ENCODE measurements around the gene MAGEA9. TPM values are rescaled to one million over a fixed set of nuclear protein-coding genes. Genes with fewer than 3 reads are reported as not detected.
"Not testable (repeated sequence)": the region's sequence is repeated elsewhere in the genome, so short reads cannot be mapped to it uniquely, and the experiment has no call there.

MAGEA9 gene
- not detected for total RNA-seq
- polyA plus RNA-seq = 0.02 TPM
- long read RNA-seq, donor 1 = 0 reads
- long read RNA-seq, donor 2 = 0 reads
- long read RNA-seq, donor 3 = 0 reads
- long read RNA-seq, donor 4 = 0 reads
- long read RNA-seq, donor 5 = 0 reads
- long read RNA-seq, donor 6 = 0 reads
- long read RNA-seq, donor 7 = 0 reads
- long read RNA-seq, donor 8 = 0 reads
- long read RNA-seq, donor 9 = 0 reads
- long read RNA-seq, donor 10 = 0 reads

GRCh38 chrX:149781727-149782126 lies at the start of gene MAGEA9:
MAGEA9 (plus strand) TSS chrX:149781930; CDS start chrX:149786211, 4,281 bp downstream.
- not testable (repeated sequence) for H3K4me3 ChIP-seq (ENCODE audit: low read length in 2 of 2); H3K4me1 ChIP-seq (ENCODE audit: control insufficient read depth in 2 of 2, insufficient read depth in 2 of 2, low read length in 2 of 2); H3K9me3 ChIP-seq (ENCODE audit: control insufficient read depth in 2 of 2, insufficient read depth in 1 of 2, low read length in 1 of 2); H3K36me3 ChIP-seq (ENCODE audit: control insufficient read depth in 2 of 2, insufficient read depth in 2 of 2, low read length in 1 of 2); DNase-seq (ENCODE audit: low read depth in 6 of 9, low spot score in 9 of 9); H3K27me3 ChIP-seq (ENCODE audit: control insufficient read depth in 2 of 2, insufficient read depth in 1 of 2, low read length in 1 of 2); H3K27ac ChIP-seq (ENCODE audit: low read depth in 1 of 2, low read length in 1 of 2)
- no CpG with 5 or more reads among the region's 14 CpGs for WGBS

GRCh38 chrX:149742269-149742668 lies 39.5 kb upstream of the MAGEA9 start:
- not testable (repeated sequence) for H3K4me1 ChIP-seq (ENCODE audit: control insufficient read depth in 2 of 2, insufficient read depth in 2 of 2, low read length in 2 of 2); DNase-seq (ENCODE audit: low read depth in 6 of 9, low spot score in 9 of 9); H3K9me3 ChIP-seq (ENCODE audit: control insufficient read depth in 2 of 2, insufficient read depth in 1 of 2, low read length in 1 of 2); H3K36me3 ChIP-seq (ENCODE audit: control insufficient read depth in 2 of 2, insufficient read depth in 2 of 2, low read length in 1 of 2); H3K4me3 ChIP-seq (ENCODE audit: low read length in 2 of 2); H3K27me3 ChIP-seq (ENCODE audit: control insufficient read depth in 2 of 2, insufficient read depth in 1 of 2, low read length in 1 of 2); H3K27ac ChIP-seq (ENCODE audit: low read depth in 1 of 2, low read length in 1 of 2)
- 75% methylated on average over 1 of the region's 6 CpGs for WGBS

- not testable (repeated sequence) for DNase-seq (ENCODE audit: low read depth in 6 of 9, low spot score in 9 of 9); H3K27me3 ChIP-seq (ENCODE audit: control insufficient read depth in 2 of 2, insufficient read depth in 1 of 2, low read length in 1 of 2); H3K36me3 ChIP-seq (ENCODE audit: control insufficient read depth in 2 of 2, insufficient read depth in 2 of 2, low read length in 1 of 2); H3K4me3 ChIP-seq (ENCODE audit: low read length in 2 of 2); H3K9me3 ChIP-seq (ENCODE audit: control insufficient read depth in 2 of 2, insufficient read depth in 1 of 2, low read length in 1 of 2); H3K27ac ChIP-seq (ENCODE audit: low read depth in 1 of 2, low read length in 1 of 2); H3K4me1 ChIP-seq (ENCODE audit: control insufficient read depth in 2 of 2, insufficient read depth in 2 of 2, low read length in 2 of 2)
- WGBS = 96% methylated on average over 2 of the region's 6 CpGs
These were observed 35.2 kb upstream of the MAGEA9 start for GRCh38 chrX:149746390-149747007.

- no peak for DNase-seq (ENCODE audit: low read depth in 6 of 9, low spot score in 9 of 9)
- 94% methylated on average over 8 of the region's 8 CpGs for WGBS
- no peaks in the 10 kb centered on the region for H3K36me3 ChIP-seq (ENCODE audit: control insufficient read depth in 2 of 2, insufficient read depth in 2 of 2, low read length in 1 of 2)
- no peak overlapping the region for H3K4me3 ChIP-seq (ENCODE audit: low read length in 2 of 2)
- no peaks in the 10 kb centered on the region for H3K27me3 ChIP-seq (ENCODE audit: control insufficient read depth in 2 of 2, insufficient read depth in 1 of 2, low read length in 1 of 2)
- no peak overlapping the region for H3K27ac ChIP-seq (ENCODE audit: low read depth in 1 of 2, low read length in 1 of 2)
- no peaks in the 10 kb centered on the region for H3K4me1 ChIP-seq (ENCODE audit: control insufficient read depth in 2 of 2, insufficient read depth in 2 of 2, low read length in 2 of 2)
- H3K9me3 ChIP-seq (ENCODE audit: control insufficient read depth in 2 of 2, insufficient read depth in 1 of 2, low read length in 1 of 2) = no peaks in the 10 kb centered on the region
These were observed 24.3 kb upstream of the MAGEA9 start for GRCh38 chrX:149757206-149758067.

GRCh38 chrX:149758068-149758714 lies 23.5 kb upstream of the MAGEA9 start:
- Histone ChIP-seq H3K4me3 (ENCODE audit: low read length in 2 of 2) (no peak overlapping the region), H3K9me3 (ENCODE audit: control insufficient read depth in 2 of 2, insufficient read depth in 1 of 2, low read length in 1 of 2) (no peaks in the 10 kb centered on the region), H3K27me3 (ENCODE audit: control insufficient read depth in 2 of 2, insufficient read depth in 1 of 2, low read length in 1 of 2) (no peaks in the 10 kb centered on the region), H3K4me1 (ENCODE audit: control insufficient read depth in 2 of 2, insufficient read depth in 2 of 2, low read length in 2 of 2) (no peaks in the 10 kb centered on the region), H3K36me3 (ENCODE audit: control insufficient read depth in 2 of 2, insufficient read depth in 2 of 2, low read length in 1 of 2) (no peaks in the 10 kb centered on the region), H3K27ac (ENCODE audit: low read depth in 1 of 2, low read length in 1 of 2) (no peak overlapping the region)
- 96% methylated on average over 18 of the region's 18 CpGs for WGBS
- DNase-seq (ENCODE audit: low read depth in 6 of 9, low spot score in 9 of 9) = no peak

- H3K36me3 ChIP-seq (ENCODE audit: control insufficient read depth in 2 of 2, insufficient read depth in 2 of 2, low read length in 1 of 2); H3K4me3 ChIP-seq (ENCODE audit: low read length in 2 of 2); H3K27ac ChIP-seq (ENCODE audit: low read depth in 1 of 2, low read length in 1 of 2); H3K4me1 ChIP-seq (ENCODE audit: control insufficient read depth in 2 of 2, insufficient read depth in 2 of 2, low read length in 2 of 2); H3K27me3 ChIP-seq (ENCODE audit: control insufficient read depth in 2 of 2, insufficient read depth in 1 of 2, low read length in 1 of 2); H3K9me3 ChIP-seq (ENCODE audit: control insufficient read depth in 2 of 2, insufficient read depth in 1 of 2, low read length in 1 of 2); DNase-seq (ENCODE audit: low read depth in 6 of 9, low spot score in 9 of 9): not testable (repeated sequence)
- WGBS = 96% methylated on average over 16 of the region's 17 CpGs
These were observed 23.0 kb upstream of the MAGEA9 start for GRCh38 chrX:149758715-149759078.

GRCh38 chrX:149759824-149760223 lies 21.9 kb upstream of the MAGEA9 start:
- no peaks in the 10 kb centered on the region for H3K9me3 ChIP-seq (ENCODE audit: control insufficient read depth in 2 of 2, insufficient read depth in 1 of 2, low read length in 1 of 2)
- no peaks in the 10 kb centered on the region for H3K27me3 ChIP-seq (ENCODE audit: control insufficient read depth in 2 of 2, insufficient read depth in 1 of 2, low read length in 1 of 2)
- 90% methylated on average over 7 of the region's 7 CpGs for WGBS
- H3K4me3 ChIP-seq (ENCODE audit: low read length in 2 of 2) = no peak overlapping the region
- H3K36me3 ChIP-seq (ENCODE audit: control insufficient read depth in 2 of 2, insufficient read depth in 2 of 2, low read length in 1 of 2) = no peaks in the 10 kb centered on the region
- H3K27ac ChIP-seq (ENCODE audit: low read depth in 1 of 2, low read length in 1 of 2) = no peak overlapping the region
- no peak for DNase-seq (ENCODE audit: low read depth in 6 of 9, low spot score in 9 of 9)
- H3K4me1 ChIP-seq (ENCODE audit: control insufficient read depth in 2 of 2, insufficient read depth in 2 of 2, low read length in 2 of 2) = no peaks in the 10 kb centered on the region

GRCh38 chrX:149760965-149761364 lies 20.8 kb upstream of the MAGEA9 start:
- Histone ChIP-seq H3K36me3 (ENCODE audit: control insufficient read depth in 2 of 2, insufficient read depth in 2 of 2, low read length in 1 of 2) (no peaks in the 10 kb centered on the region), H3K27ac (ENCODE audit: low read depth in 1 of 2, low read length in 1 of 2) (no peak overlapping the region), H3K27me3 (ENCODE audit: control insufficient read depth in 2 of 2, insufficient read depth in 1 of 2, low read length in 1 of 2) (no peaks in the 10 kb centered on the region), H3K9me3 (ENCODE audit: control insufficient read depth in 2 of 2, insufficient read depth in 1 of 2, low read length in 1 of 2) (no peaks in the 10 kb centered on the region), H3K4me3 (ENCODE audit: low read length in 2 of 2) (no peak overlapping the region), H3K4me1 (ENCODE audit: control insufficient read depth in 2 of 2, insufficient read depth in 2 of 2, low read length in 2 of 2) (no peaks in the 10 kb centered on the region)
- 98% methylated on average over 3 of the region's 3 CpGs for WGBS
- DNase-seq (ENCODE audit: low read depth in 6 of 9, low spot score in 9 of 9) = no peak

Data from thymus (tissue), 14 donors.